Muscle layer of colon (tissue), 2 donors: Measurements from ENCODE around the gene NDUFS2.
A peak's percentile ranks its signal among the peaks of the same experiment; 100 is the strongest.
"Not testable (repeated sequence)": the region's sequence is repeated elsewhere in the genome, so short reads cannot be mapped to it uniquely, and the experiment has no call there.

ENCODE experiments used
- H3K27ac ChIP-seq: one replicate; pipeline ENCODE4 v1.7.0; 2013; ENCODE audit warnings: low read depth, mild to moderate bottlenecking, low read length, moderate library complexity
- H3K27me3 ChIP-seq, 2 donors: one replicate each; pipeline ENCODE4 v1.7.0; 2013; ENCODE audit warnings: low read length in 2 of 2, mild to moderate bottlenecking in 2 of 2; ENCODE audit not compliant: insufficient read depth in 2 of 2, control insufficient read depth in 1 of 2
- H3K36me3 ChIP-seq: one replicate; pipeline ENCODE4 v1.7.0; 2013; ENCODE audit warnings: mild to moderate bottlenecking, low read length; ENCODE audit not compliant: insufficient read depth
- H3K4me1 ChIP-seq: one replicate; pipeline ENCODE4 v1.7.0; 2013; ENCODE audit warnings: mild to moderate bottlenecking, low read length; ENCODE audit not compliant: insufficient read depth
- H3K4me3 ChIP-seq, 2 donors: one replicate each; pipeline ENCODE4 v1.7.0; 2013; ENCODE audit warnings: low read length in 2 of 2, low read depth in 1 of 2, mild to moderate bottlenecking in 1 of 2, moderate library complexity in 1 of 2
- H3K9ac ChIP-seq: one replicate; pipeline ENCODE4 v1.7.0; 2013; ENCODE audit warnings: low read length
- H3K9me3 ChIP-seq: one replicate; pipeline ENCODE4 v1.7.0; 2013; ENCODE audit warnings: mild to moderate bottlenecking, low read length
- donor health status: abdominal sarcoma.
- donor health status: Adenocarcinoma of cecum.

NDUFS2 gene

DNA sequence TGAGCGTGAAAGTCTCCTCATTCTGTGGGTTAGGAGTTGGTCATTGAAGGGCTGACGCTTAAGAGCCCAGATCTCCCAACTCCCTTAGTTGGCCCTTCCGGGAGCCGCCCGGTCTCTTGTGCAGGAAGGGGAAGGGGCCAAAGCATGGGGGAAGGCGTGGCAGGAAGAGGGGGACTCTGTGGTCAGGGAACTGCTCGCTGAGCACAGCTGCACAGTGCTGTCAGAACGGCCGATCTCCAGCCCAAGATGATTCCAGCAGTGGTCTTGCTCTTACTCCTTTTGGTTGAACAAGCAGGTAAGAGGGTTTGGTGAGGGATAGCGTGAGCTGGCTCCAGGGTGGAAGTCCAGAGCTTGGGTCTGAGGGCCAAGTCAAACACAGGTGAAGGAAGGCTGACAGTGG, 12.9 kb downstream of the NDUFS2 start, which contains the start of gene FCER1G:
TSS of gene FCER1G (plus strand) at position 220 of the 400 bp plus-strand sequence. CDS start at position 247, 27 bp downstream.
- H3K27ac ChIP-seq, result no peak within 1 kb of the TSS
- peaks cover 1% of the 10 kb centered on the region for H3K4me1 ChIP-seq

DNA sequence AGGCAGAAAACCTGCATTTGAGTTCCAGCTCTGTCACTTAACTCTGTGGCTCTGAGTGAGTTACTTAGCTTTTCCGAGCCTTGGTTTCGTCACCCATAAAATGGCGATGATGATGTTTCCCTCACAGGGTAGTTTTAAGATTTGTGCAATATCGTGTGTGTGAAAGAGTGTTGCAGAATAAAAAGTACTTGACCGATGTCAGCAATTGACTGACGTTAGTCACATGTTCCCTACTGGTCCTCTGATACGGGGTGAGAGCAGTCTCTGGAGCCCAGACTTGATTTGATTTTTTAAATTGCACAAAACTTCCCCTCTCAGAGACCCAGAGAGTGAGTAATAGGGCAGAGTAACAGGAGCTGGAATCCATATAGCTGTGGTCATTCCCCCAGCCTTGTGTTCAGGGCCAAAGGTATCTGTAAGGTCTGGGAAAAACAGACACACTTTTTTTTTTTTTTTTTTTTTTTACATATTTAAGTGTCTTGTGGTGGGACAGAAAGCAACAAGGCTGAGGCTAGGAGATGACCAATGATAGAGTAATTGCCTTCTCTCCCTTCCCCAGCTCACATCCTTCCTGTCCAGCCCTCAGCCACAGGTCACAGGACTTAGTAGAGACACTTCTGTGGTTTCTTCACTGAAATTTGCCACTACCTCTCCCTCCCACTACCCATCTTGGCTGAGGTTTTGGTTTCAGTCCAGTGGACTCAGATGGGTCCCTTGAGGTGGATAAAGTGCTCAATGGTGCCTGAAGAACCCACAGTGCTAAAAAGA, 15.0 kb downstream of the NDUFS2 start:
- Histone ChIP-seq H3K27me3 (no peaks in the 10 kb centered on the region), H3K4me3 (no peak overlapping the region), H3K9ac (no peak overlapping the region), H3K36me3 (peaks cover 23% of the 10 kb centered on the region), H3K9me3 (no peaks in the 10 kb centered on the region), H3K4me1 (no peaks in the 10 kb centered on the region), H3K27ac (peak overlapping the region; percentile 16)

More for the DNA sequence above, 12.9 kb downstream of the NDUFS2 start, which contains the start of gene FCER1G:
- H3K36me3 ChIP-seq, result peaks cover 43% of the 10 kb centered on the region
- no peak within 1 kb of the TSS for H3K4me3 ChIP-seq
- no peaks in the 10 kb centered on the region for H3K9me3 ChIP-seq
- H3K9ac ChIP-seq, result no peak within 1 kb of the TSS
- no peaks in the 10 kb centered on the region for H3K27me3 ChIP-seq

DNA sequence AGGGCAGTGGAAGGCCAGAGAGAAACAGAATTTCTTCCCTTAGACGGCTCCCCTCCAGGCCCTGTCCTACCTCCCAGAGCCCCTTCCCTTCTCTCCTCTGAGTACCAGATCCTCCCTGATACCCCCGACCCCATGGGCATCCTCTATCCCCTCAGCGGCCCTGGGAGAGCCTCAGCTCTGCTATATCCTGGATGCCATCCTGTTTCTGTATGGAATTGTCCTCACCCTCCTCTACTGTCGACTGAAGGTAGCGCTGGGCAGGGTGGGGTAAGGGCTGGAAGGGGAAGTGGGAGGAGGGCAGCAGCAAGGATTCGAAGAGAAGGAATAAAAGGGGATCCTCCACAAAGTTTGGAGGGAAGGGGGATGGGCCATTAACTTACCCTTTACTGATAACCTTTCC, 15.7 kb downstream of the NDUFS2 start:
- peak overlapping the region; percentile 16 for H3K27ac ChIP-seq
- no peak overlapping the region for H3K9ac ChIP-seq
- H3K4me3 ChIP-seq, result no peak overlapping the region
- H3K4me1 ChIP-seq, result no peaks in the 10 kb centered on the region
- no peaks in the 10 kb centered on the region for H3K9me3 ChIP-seq
- no peaks in the 10 kb centered on the region for H3K27me3 ChIP-seq
- H3K36me3 ChIP-seq, result peaks cover 17% of the 10 kb centered on the region

DNA sequence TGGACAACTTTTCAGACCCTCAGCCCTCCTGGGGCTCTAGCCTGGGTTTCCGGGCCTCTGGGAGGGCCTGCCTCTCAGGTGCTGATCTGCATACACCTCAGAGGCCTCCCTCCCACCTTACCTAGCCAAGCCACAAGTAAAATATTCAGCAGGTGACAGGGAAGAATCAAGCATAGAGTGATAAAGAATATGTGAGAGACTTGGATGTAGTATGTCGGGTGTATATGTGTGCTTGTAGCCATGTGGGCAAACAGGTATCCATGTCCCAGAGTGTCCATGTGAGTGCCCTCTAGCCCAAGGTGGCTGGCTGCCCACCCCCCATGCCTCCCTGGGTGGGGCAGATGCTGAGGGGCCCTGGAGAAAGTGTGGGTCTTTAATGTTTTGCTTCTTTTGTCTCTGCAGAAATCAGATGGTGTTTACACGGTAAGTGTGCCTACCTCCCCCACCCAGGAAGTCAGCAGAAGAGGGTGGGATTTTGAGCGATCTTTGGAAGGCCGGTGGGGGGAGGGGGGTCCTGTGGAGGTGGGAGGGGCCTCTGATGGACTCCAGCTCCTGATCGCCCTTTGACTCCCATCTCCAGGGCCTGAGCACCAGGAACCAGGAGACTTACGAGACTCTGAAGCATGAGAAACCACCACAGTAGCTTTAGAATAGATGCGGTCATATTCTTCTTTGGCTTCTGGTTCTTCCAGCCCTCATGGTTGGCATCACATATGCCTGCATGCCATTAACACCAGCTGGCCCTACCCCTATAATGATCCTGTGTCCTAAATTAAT, 16.3 kb downstream of the NDUFS2 start:
- Histone ChIP-seq H3K27ac (no peak overlapping the region), H3K36me3 (peaks cover 11% of the 10 kb centered on the region)

DNA sequence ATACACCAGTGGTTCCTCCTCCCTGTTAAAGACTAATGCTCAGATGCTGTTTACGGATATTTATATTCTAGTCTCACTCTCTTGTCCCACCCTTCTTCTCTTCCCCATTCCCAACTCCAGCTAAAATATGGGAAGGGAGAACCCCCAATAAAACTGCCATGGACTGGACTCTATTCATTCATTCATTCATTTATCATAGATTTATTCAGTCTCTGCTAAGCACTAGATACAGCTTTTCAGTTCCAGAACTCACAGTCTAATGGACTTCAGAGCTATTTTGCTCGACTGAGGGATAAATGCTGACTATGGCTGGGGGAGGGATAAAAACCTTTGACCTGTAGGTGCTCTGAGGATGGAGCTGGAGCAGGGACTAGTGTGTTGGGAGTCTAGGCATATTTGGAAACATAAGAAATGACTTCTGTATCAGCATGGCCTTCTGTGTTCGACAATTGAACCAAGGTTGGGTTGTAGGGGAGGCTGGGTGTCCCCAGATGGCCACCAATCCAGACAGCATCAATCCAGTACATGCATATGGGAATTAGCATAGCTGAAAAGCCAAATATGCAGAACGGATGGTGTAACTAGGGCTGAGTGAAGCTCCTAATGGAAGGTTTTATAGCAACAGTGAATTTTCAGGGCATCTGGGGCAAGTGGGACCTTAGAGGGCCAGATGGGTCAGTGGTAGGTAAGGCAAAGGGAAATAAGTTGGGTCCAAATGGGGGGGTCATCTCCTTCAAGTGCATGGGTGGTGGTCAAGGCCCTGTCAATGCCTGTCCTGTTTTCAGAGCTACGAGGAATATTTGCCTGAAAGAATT, 17.1 kb downstream of the NDUFS2 start:
- no peaks in the 10 kb centered on the region for H3K9me3 ChIP-seq
- no peak overlapping the region for H3K27ac ChIP-seq
- H3K36me3 ChIP-seq, result peaks cover 3% of the 10 kb centered on the region
- no peak overlapping the region for H3K9ac ChIP-seq
- no peak overlapping the region for H3K4me3 ChIP-seq
- no peaks in the 10 kb centered on the region for H3K4me1 ChIP-seq
- H3K27me3 ChIP-seq, result no peaks in the 10 kb centered on the region

More for the DNA sequence above, 16.3 kb downstream of the NDUFS2 start:
- no peaks in the 10 kb centered on the region for H3K4me1 ChIP-seq
- H3K9me3 ChIP-seq, result no peaks in the 10 kb centered on the region
- H3K27me3 ChIP-seq, result no peaks in the 10 kb centered on the region
- no peak overlapping the region for H3K9ac ChIP-seq
- no peak overlapping the region for H3K4me3 ChIP-seq

DNA sequence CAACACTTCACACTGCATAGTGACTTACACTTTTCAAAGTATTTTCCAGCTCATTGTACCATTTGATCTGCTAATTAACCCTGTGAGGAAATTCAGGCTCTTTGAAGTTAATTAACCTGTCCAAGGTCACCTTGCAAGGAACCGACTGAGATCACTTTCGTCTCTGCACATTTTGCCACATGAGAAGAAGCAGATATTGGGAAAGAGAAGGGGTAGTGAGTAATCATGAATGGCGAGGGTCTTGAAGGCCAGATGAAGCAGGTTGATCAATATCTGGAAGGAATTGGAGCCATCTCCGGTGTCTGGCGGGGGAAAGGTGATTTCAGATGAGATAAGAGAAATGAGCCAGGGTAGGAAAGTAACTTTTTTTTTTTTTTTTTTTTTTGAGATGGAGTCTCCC, 17.8 kb downstream of the NDUFS2 start:
- H3K9ac ChIP-seq, result no peak overlapping the region
- no peaks in the 10 kb centered on the region for H3K9me3 ChIP-seq
- no peak overlapping the region for H3K4me3 ChIP-seq
- H3K4me1 ChIP-seq, result peaks cover under 1% of the 10 kb centered on the region
- no peaks in the 10 kb centered on the region for H3K27me3 ChIP-seq
- no peaks in the 10 kb centered on the region for H3K36me3 ChIP-seq
- no peak overlapping the region for H3K27ac ChIP-seq

DNA sequence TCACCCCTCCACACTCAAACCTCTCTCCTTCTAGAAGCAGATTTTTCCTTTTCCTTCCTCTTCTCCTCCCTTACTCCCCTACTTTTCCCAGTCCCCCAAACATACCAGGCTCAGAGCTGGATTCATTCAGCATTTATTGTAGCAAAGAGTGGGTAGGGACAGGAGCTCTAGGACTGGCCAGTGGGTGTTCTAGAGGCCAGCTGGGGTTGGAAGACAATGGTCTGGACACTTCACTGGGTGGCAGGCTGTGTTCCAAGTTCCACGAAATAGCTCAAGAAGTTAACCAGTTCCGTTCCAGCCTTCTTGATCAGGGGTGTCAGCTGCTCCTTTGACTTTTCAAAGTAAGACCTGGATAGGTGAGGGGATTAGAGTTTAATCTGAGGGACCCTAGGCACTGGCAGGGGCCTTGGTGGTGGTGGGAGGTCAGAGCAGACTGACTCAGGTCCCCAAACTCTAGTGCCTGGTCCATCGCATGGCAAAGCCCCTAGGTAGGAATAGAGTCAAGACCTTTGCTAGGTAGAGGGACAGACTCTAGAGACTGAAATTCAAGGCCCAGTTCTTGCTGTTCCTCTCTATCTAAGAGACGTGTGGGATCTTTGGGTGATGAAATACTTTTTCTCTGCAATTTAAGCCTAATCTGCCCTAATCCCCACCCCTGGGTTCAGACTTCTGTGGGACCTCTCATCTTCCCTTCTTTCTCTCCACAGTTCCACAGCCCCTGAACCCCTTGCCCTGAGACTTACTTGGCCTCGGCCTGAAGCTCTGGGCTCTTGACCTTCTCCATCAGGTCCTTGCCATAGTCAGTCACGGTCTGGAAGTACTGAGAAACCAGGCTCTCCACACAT, 20.2 kb downstream of the NDUFS2 start:
- H3K27ac ChIP-seq, result no peak overlapping the region
- peaks cover 15% of the 10 kb centered on the region for H3K4me1 ChIP-seq
- H3K4me3 ChIP-seq, result no peak overlapping the region
- H3K9me3 ChIP-seq, result no peaks in the 10 kb centered on the region
- no peaks in the 10 kb centered on the region for H3K36me3 ChIP-seq
- no peak overlapping the region for H3K9ac ChIP-seq
- H3K27me3 ChIP-seq, result no peaks in the 10 kb centered on the region

DNA sequence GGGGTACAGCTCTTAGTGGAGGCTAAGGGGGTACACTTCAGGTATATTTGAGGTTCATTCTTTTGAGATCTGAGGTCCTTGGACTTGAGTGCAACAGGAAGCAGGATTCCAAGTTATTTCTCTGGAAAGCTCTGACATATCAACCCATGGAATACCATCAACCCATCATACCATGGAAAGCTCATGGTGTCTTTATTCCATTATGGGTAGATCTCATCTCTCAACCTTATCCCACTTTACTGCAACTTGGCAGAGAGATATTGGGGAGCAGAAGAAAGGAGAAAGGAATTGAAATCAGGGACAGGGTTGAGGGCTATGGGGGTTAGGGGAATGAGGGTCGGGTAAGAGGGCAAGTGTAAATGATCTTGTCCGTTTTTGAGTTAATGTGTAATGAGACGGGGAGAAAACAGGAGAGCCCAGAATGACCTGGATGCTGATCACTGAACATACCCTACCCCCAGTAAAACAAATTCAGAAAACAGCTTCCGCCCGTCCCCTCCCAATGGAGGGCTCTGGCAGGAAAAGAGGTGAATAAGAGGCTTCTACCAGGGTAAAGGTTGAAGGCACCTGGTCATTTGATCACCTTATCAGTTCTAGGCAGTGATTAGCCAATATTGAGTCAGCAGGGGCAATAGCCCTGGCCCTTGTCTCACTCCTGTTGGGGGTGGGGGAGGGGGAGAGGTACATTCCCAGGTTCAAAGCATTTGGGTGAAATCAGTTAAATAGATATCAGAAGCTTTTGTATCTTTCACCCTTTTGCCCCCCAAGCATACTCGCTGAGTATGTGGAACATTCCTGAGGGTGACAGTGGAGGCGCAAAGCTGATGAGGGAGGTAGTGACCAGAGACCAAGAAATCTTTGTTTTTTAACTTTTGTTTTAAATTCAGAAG, 21.9 kb downstream of the NDUFS2 start:
- Histone ChIP-seq H3K36me3 (peaks cover 13% of the 10 kb centered on the region), H3K27me3 (no peaks in the 10 kb centered on the region), H3K4me1 (peaks cover 23% of the 10 kb centered on the region), H3K4me3 (no peak overlapping the region), H3K27ac (no peak overlapping the region), H3K9me3 (no peaks in the 10 kb centered on the region), H3K9ac (no peak overlapping the region)

DNA sequence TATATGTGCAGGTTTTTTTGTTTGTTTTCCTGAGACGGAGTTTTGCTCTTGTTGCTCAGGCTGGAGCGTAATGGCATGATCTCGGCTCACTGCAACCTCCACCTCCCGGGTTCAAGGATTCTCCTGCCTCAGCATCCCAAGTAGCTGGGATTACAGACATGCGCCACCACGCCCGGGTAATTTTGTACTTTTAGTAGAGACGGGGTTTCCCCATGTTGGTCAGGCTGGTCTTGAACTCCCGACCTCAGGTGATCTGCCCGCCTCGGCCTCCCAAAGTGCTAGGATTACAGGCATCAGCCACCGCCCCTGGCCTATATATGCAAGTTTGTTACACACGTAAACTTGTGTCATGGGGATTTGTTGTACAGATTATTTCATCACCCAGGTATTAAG, 22.5 kb downstream of the NDUFS2 start:
- Histone ChIP-seq H3K4me1 (peaks cover 23% of the 10 kb centered on the region), H3K36me3 (peaks cover 20% of the 10 kb centered on the region)
- H3K9ac ChIP-seq, H3K27me3 ChIP-seq, H3K4me3 ChIP-seq, H3K9me3 ChIP-seq, H3K27ac ChIP-seq: not testable (repeated sequence)

DNA sequence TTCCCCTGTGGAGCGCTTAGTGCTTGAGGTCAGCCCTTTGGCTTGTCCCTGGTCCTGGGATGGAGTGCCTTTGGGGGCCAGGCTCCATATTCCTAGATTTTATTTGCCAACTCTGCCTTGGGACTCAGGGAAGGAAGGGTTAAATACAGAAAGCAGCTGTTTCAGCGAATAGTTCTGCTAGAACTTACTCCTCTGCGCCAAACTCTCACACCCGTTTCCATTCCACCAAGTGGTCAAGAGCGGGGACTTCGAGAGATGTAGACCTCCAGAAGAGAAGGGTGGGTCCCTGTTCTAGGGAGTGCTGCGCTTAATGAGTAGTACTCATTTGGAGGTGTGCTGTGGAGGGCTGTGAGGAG, 23.0 kb downstream of the NDUFS2 start:
- Histone ChIP-seq H3K4me1 (peaks cover 23% of the 10 kb centered on the region), H3K27ac (peak overlapping the region; percentile 53), H3K9ac (no peak overlapping the region), H3K4me3 (peak overlapping the region in 1 of 2 donors; percentile 20), H3K36me3 (peaks cover 21% of the 10 kb centered on the region), H3K9me3 (no peaks in the 10 kb centered on the region), H3K27me3 (no peaks in the 10 kb centered on the region)
